Liver (tissue), 3 donors: ENCODE measurements around the gene DBH.

Experiments used
- GABPA ChIP-seq, 2 donors: IDR thresholded peaks in 1 of 2; conservative IDR thresholded peaks in 1 of 2; 2 replicates each; pipeline ENCODE4 v1.6.1; 2016; ENCODE audit warnings: antibody characterized with exemption in 2 of 2, mild to moderate bottlenecking in 1 of 2, moderate library complexity in 1 of 2
- TF ChIP-seq, protein P1 (sequence below): fragments of 150-350 bp; IDR thresholded peaks from 2 replicates; pipeline ENCODE4 v1.5.1; 2017; ENCODE audit warnings: improper control_type of control experiment, low read depth, low read length; ENCODE audit not compliant: missing input control
- TF ChIP-seq, protein P2 (sequence below): IDR thresholded peaks from 2 replicates; pipeline ENCODE4 v1.6.1; 2016; ENCODE audit warnings: antibody characterized with exemption
- donor health status: healthy.
- donor health status: healthy.

DNA sequence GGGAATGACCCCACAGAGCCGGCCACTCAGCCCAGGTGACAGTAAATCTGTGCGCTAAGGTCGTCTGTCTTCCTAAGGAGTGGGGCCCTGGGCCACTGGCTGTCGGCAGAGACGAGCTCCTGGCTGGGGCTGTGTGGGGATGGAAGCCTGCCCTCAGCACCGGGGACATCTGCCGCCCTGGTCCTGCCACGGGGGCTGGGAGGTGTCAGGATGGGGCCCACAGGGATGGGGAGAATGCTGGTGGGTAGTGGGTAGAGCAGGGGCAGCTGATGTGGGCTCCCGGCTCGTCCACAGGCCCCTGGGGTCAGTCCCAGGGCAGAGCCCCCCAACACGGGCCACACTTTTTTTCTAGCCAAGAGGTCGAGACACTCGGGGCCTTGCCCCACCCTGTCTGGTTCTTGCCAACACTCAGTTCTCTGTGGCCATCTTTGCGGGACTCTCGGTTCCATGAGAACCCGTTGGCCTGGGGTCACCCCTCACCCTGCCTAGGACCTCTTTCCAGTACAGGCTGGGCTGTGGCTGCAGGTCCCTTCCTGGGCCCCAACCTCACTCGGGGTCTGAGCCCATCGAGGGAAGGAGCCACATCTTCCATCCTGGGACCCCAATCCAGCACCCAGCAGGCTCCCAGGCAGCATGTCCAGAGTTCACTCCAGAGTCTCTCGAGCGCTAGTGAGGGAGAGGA, 45.0 kb downstream of the DBH start:
- TF ChIP-seq, protein P1, sequence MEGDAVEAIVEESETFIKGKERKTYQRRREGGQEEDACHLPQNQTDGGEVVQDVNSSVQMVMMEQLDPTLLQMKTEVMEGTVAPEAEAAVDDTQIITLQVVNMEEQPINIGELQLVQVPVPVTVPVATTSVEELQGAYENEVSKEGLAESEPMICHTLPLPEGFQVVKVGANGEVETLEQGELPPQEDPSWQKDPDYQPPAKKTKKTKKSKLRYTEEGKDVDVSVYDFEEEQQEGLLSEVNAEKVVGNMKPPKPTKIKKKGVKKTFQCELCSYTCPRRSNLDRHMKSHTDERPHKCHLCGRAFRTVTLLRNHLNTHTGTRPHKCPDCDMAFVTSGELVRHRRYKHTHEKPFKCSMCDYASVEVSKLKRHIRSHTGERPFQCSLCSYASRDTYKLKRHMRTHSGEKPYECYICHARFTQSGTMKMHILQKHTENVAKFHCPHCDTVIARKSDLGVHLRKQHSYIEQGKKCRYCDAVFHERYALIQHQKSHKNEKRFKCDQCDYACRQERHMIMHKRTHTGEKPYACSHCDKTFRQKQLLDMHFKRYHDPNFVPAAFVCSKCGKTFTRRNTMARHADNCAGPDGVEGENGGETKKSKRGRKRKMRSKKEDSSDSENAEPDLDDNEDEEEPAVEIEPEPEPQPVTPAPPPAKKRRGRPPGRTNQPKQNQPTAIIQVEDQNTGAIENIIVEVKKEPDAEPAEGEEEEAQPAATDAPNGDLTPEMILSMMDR, result no peak
- TF ChIP-seq, protein P2, sequence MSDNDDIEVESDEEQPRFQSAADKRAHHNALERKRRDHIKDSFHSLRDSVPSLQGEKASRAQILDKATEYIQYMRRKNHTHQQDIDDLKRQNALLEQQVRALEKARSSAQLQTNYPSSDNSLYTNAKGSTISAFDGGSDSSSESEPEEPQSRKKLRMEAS, result no peak
- TF ChIP-seq GABPA (IDR thresholded peaks at IDR 0.05 in 1 of 2, conservative IDR thresholded peaks at IDR 0.05 in 1 of 2), result no peak
